Measurements from ENCODE around the gene ANXA2. TPM values are rescaled to one million over a fixed set of nuclear protein-coding genes. Genes with fewer than 3 reads are reported as not detected.

ANXA2 gene
- total RNA-seq: 157 TPM
- long read RNA-seq, transcript ANXA2-204 (13 exons, 1,435 nt): major isoform, 302 of 361 reads
- long read RNA-seq, transcript ANXA2-203 (14 exons, 1,444 nt): minor isoform, 26 of 361 reads
- long read RNA-seq, partial matches to known transcripts: 9 of 361 reads
- long read RNA-seq, other reads (novel, unspliced or antisense): 21 of 361 reads

DNA sequence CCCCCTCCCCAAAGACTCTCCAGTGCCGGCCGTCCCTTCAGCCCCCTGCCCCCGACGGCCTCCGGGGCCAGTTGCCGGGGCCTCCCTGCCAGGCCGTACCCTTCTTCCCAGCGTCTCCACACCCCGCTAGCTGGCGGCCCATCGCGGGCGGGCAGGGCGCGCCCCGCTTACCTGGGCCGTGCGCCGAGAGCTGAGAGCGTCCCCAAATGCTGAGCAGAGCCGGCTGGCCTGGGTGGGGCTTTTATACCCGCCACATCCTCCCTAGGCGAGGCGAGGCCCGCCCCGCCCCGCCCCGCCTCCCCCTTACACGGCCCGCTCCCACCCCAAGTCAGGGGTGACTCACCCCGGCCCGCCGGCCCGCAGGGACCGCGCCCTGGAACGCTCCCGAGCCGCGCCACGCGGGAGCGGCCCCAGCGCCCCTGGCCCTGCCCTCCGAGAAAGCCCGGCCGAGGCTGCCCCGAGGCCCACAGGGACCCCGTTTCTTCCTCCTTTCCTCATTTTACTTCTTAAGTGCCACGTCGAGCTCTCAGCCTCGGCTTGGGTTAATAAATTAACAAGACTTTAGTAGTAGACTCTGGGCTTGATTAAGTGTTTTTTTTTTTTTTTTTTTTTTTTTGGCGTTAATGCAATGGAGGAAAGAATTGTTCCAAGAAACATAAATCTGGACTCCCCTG lies at the start of gene ANXA2:
ANXA2 (minus strand) TSS at position 215 of the 674 bp plus-strand sequence. CDS start 11,911 bp downstream, outside the sequence.
- ATAC-seq (ENCODE audit: poor library complexity) (peak; percentile 79), DNase-seq (peak; percentile 92)
- intact Hi-C loops (cut with DNase I): loop anchor here (5.0 kb wide), 1 partner anchor 36 kb away; no protein-coding TSS in a partner anchor

DNA sequence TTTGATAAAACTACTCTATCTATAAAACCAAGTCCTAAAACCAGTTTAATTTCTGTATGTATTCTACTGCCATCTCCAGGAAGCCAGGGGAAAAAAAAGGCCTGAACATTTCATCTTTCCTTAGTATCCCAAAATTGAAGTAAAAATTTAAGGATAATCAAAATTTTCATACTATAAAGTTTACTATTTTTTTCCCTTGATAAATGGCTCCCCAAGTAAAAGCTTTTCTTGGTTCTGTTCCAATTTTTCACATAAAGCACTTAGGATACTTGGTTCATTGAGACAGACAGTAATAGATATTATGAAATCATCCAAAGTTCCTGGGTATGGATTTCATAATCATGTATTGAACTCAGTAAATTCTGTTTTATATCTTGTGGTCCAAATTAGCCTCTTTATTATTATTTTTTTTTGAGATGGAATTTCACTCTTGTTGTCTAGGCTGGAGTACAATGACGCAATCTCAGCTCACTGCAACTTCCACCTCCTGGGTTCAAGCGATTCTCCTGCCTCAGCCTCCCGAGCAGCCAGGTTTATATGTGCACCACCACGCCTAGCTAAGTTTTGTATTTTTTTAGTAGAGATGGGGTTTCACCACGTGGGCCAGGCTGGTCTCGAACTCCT lies 46.6 kb upstream of the ANXA2 start:
- intact Hi-C loops (cut with DNase I): loop anchor here (5.0 kb wide), 2 partner anchors 82 to 102 kb away; no protein-coding TSS in a partner anchor
- no peak for DNase-seq
- peak; percentile 56 for ATAC-seq (ENCODE audit: poor library complexity)

DNA sequence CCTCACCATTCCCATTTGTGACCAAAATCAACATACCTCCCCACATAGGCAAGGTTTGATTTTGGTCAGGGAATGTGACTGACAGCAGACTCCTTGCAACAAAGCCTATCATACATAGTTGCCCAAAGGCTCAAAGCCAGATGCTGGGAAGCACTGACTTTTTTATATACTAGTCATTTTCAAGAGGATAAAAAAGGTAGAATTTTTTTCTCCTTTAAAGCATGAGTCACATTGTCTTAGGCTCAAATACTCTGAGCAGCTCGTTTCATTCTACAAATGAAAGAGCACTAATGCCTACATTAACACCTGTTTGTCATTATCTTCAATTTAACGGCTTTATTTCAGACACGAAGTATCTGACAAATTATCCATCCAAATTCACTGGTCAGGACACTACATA lies 45.0 kb upstream of the ANXA2 start:
- DNase-seq (no peak), ATAC-seq (ENCODE audit: poor library complexity) (no peak)
- intact Hi-C loops (cut with DNase I): loop anchor here (5.0 kb wide), 2 partner anchors 80 to 100 kb away; no protein-coding TSS in a partner anchor

DNA sequence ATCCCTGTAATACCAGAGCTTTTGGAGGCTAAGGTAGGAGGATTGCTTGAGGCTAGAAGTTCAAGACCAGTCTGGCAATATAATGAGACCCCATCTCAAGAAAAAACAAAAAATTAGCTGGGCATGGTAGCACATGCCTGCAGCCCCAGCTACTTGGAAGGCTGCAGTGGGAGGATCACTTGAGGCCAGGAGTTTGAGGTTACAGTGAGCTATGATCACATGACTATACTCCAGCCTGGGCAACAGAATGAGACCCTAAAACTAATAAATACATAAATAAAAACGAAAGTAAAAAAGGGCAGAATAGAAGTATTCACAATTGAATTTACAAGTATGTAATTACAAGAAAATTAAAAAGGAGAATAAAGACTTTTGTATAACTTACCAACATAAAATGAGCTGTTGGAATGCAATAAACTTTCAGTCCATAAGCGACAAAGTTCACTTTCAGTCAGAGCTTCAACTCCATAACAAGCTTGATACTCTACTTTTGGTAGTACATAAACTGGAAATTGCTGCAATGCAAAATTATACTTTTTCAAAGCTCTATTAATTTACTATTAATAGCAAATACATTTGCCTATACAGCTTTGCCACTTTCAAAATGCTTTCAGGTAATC lies 44.4 kb upstream of the ANXA2 start:
- no peak for DNase-seq
- ATAC-seq (ENCODE audit: poor library complexity): no peak
- intact Hi-C loops (cut with DNase I): loop anchor here (5.0 kb wide), 2 partner anchors 80 to 100 kb away; no protein-coding TSS in a partner anchor

DNA sequence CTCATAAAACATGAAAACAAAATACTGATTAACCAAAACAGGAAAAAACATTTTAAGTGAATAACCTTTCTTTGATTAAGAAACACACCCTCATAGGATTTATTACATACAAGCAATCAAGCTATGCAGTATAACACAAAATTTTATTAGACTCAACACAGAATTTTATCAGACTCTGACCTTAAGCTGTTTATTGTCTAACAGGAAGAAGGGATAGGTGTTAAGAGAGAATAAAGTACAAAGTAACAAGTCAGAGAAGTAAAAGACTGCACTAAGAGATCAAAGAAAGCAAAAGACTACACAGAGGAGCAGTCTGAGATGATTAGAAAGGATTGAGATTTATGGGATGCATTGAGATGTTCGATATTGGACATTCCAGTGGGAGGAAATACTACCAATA lies 43.5 kb upstream of the ANXA2 start:
- ATAC-seq (ENCODE audit: poor library complexity): no peak
- DNase-seq: no peak
- intact Hi-C loops (cut with DNase I): loop anchor here (5.0 kb wide), 2 partner anchors 79 to 99 kb away; no protein-coding TSS in a partner anchor

DNA sequence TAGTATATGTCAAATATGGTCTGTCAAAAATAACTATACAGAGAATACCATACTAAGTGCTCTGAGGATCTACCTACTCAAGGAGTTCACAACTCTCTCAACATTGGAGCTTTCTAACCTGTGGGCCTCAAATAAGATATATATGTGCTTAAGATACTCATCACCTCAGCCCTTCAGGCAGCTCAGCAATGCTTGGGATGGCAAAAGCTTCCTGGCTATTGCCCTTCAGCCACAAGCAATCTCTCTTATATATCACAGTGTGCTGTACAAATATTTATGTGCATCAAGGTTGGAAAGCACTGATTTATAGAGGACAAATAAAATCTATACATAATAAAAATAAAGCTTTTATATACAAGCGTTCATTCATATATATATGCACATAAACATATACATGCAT lies 40.9 kb upstream of the ANXA2 start:
- intact Hi-C loops (cut with DNase I): no loop called here
- ATAC-seq (ENCODE audit: poor library complexity) (no peak), DNase-seq (no peak)

DNA sequence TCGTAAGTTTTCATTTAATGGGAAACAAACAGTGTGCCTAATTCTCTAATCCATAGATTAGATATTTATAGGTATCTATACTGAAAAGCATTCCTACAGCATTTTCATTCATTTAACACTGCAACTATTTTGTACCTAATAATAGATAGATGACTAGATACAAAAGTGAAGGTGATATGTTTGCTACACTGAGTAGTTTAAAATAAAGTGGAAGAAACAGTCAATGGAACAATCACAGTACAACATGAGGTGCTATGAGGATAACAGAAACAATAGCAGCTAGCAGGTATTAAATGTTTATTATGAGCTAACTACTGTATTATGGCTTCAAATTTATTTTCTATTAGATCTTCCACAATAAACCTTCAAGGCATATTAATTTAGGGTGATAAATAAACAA lies 31.1 kb upstream of the ANXA2 start:
- DNase-seq: no peak
- intact Hi-C loops (cut with DNase I): no loop called here
- no peak for ATAC-seq (ENCODE audit: poor library complexity)

DNA sequence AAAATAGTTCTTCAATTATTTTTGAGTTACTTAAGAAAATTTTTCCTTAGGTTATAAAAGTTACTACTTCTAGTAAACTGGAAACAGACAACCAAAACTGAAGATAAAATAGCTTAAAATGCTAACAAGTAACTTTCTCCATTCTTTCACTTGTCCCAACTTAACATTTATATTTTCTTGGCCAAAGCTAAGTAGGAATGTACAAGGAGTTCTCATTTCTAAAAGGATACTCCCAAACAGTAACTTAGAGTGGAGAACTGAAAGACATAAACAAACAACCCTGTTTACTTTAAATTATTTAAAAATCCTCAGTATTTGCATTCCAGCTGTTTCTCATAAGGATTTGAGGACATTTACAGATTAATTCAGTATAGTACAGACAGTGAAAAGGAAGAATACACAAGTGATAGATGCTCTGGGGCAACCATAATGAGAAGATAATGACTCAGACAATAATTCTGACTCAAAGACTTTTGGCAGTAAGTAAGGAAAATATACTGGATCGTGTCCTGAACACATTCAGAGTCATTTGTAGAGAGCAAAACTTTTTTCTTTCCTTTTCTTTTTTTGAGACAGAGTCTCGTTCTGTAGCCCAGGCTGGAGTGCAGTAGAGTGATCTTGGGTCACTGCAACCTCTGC lies 29.2 kb upstream of the ANXA2 start:
- ATAC-seq (ENCODE audit: poor library complexity) (peak; percentile 68), DNase-seq (no peak)
- intact Hi-C loops (cut with DNase I): no loop called here

DNA sequence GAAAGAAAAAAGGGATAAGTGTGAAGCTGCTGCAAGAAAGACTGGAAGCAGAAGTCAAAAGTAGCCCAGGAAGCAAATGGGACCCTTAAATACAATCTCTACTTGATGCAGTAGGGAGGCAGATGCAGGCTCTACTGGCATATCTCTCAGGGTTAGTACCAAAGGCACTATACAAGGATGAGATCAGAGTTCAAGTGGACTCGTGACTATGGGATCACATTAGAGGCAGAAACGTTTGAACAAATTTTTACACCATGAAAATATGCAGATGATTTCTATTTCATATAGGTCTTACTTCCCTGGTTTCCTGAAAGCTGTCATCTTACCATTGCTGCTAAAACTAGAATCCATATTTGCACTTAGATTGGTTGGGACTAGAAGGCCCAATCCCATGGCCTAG lies 27.7 kb upstream of the ANXA2 start:
- intact Hi-C loops (cut with DNase I): no loop called here
- DNase-seq (no peak), ATAC-seq (ENCODE audit: poor library complexity) (no peak)

DNA sequence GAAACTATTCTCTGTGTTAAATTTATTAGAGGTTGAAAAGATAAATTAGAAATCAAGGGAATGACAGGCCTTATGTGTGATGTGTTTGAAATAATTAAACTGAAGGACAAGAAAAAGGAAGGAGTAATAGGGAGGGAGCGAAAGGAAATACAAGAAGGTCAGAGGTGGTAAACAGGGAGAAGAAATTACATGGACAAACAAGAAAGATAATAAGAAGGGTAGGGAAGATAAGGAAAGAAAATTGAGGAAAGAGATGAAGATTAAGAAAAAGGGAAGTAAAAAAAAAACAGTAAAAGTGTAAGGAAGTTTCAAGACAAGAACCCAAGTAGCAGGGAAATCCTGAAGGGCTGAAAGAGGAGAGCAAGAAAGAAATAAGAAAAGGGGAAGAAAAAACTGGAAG lies 26.2 kb upstream of the ANXA2 start:
- intact Hi-C loops (cut with DNase I): no loop called here
- ATAC-seq (ENCODE audit: poor library complexity) (no peak), DNase-seq (no peak)

DNA sequence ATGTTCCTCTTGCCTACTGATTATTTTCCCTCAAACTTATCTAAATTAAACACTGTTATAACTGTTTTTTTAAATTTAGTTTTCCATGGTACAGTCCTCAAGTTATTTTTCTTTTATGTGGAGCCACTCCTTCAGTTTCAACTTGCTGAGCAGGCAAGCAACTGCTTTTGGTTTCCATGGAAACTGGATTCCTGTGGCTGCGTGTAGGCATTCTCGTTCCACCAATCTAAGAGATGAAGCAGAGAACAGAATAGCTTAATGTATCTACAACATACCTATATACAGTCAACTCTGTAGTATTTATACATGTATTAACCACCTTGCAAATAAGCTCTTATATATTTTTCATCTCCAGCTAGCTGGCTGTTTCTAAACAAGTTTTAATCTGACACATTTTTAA lies 25.8 kb upstream of the ANXA2 start:
- ATAC-seq (ENCODE audit: poor library complexity) (no peak), DNase-seq (no peak)
- intact Hi-C loops (cut with DNase I): no loop called here

DNA sequence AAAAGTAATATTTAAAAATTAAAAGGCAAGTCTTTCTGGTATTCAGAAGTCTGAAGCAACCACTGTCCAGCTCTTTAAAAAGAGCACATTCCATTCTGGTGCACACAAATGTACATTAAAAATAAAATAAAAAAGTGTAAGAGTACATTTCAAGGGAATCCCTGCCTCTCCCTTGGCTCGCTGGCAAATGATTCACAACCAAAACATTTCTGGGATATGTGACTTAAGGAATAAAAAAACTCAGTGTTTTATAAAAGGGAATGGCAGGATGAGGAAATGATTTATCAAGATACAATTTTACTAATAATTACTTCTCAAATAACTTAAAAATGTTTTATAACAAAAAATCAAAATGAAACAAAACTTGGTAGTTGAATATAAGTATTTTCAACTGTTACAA lies 23.8 kb upstream of the ANXA2 start:
- intact Hi-C loops (cut with DNase I): no loop called here
- ATAC-seq (ENCODE audit: poor library complexity): no peak

DNA sequence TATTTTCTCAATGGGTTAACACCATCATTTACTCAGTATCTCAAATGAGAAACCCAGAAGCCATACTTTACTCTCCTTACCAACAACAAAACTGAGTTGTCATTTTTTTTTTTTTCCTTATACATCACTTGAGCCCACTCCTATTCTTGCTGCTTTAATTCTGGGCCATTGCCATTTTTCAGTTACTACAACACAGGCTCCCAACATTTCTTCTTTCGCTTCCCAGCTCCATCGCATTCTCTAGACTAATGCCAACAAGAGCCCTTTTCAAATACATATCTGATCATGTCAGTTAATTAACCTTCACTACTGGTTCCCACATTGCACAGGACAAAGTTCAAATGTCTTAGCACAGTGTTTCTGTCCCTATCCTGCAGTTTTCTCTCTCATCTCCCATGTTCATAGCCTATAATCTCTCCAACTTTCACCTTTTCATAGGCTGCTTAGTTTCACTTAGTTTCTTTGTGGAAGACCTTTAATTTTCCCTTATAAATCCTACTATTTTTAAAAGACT lies 22.5 kb upstream of the ANXA2 start:
- intact Hi-C loops (cut with DNase I): no loop called here
- no peak for DNase-seq
- ATAC-seq (ENCODE audit: poor library complexity): no peak

More for the DNA sequence above, 23.8 kb upstream of the ANXA2 start:
- no peak for DNase-seq

DNA sequence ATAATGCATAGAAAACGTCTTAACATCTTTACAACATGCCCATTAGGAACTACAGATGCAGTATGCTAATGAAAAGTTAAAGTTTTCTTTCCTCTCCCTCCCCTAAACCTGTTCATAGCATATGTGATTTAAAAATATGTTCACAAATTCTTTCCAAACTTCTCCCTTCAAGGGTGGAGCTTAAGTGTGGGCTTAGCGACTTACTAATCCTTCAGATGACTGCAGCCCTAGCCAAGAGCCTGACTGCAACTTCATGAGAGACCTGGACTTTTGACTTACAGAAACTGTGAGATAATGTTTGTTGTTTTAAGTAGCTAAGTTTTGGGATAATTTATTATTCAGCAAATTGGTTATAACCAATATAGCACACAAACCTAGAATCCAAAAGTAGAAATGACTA lies 22.0 kb upstream of the ANXA2 start:
- no peak for DNase-seq
- no peak for ATAC-seq (ENCODE audit: poor library complexity)
- intact Hi-C loops (cut with DNase I): no loop called here

DNA sequence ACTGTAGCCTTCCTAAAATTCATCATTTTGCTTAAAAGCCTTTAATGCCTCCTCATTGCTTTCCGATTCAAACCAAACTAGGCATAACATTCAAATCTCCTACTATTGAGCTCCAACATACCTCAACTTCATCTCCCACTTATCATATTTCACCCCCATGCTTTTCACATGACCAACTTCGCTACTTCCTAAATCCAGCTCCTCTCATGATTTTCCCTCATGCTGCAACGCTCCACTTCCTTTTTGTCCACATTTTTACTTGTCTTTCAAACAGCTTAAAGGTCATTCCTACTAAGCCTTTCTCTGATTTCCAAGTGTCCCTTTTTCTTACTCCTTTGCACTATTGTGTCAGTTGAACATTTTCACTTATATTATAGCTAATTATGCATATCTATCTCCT lies 20.3 kb upstream of the ANXA2 start:
- ATAC-seq (ENCODE audit: poor library complexity): no peak
- intact Hi-C loops (cut with DNase I): no loop called here

DNA sequence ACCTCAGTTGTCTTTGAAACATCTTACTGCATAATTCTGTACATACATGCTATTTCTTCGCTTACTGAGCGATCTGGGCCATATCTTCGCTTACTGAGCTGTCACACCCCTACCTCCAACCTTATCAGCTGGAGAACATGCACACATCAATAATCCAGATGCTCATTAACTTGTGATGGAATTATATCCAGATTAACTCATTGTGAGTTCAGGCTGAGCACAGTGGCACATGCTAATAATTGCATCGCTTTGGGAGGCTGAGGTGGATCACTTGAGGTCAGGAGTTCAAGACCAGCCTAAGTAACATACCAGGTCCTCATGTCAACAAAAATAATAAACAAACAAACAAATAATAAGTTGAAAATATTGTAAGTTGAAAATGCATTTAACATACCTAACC lies 19.3 kb upstream of the ANXA2 start:
- ATAC-seq (ENCODE audit: poor library complexity) (no peak), DNase-seq (no peak)
- intact Hi-C loops (cut with DNase I): no loop called here

More for the DNA sequence above, 20.3 kb upstream of the ANXA2 start:
- DNase-seq: no peak

DNA sequence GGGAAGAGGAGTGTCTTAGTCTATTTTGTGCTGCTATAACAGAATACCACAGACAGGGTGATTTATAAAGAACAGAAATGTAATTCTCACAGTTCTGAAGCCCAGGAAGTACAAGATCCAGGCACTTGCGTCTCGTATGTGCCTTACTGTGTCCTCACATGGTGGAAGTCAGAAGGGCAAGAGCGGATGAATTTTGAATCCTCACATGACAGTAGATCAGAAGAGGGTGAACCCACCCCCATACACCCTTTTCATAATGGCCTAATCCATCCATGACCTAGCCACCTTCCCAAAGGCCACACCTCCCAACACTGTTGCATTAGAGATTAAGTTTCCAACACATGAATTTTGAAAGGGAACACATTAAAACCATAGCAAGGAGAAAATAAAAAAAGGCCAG lies 18.7 kb upstream of the ANXA2 start:
- intact Hi-C loops (cut with DNase I): no loop called here
- DNase-seq (no peak), ATAC-seq (ENCODE audit: poor library complexity) (no peak)

DNA sequence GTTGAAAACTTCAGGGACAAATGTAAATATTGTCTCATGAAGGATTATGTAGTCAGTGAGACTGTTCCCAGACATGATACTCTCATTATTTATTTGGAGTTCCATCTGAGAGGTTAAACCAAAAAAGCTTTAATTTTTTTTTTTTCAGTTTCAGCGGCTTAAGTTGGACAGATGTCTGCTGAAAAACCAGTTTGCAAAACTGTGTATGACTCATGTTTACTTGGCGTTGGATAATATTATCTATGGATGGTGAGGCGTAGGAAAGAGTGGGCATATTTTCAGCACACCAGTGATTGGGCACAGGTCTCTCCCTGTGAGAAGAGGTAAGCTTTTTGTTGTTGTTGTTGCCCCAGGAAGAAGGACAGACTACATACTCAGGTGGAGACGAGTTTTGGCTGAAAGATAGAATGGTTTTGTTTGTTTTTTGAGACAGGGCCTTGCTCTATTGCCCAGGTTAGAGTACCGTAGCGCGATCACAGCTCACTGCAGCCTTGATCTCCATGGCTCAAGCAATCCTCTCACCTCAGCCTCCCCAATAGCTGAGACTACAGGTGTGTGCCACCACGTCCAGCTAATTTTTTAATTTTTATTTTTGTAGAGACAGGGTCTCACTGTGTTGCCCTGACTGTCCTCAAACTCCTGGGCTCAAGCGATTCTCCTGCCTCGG lies 16.4 kb upstream of the ANXA2 start:
- intact Hi-C loops (cut with DNase I): no loop called here
- ATAC-seq (ENCODE audit: poor library complexity): peak; percentile 36
- no peak for DNase-seq

Data from Right ventricle myocardium superior (tissue), 1 donor.